H9 (cell line): ENCODE measurements around the gene SIGMAR1. TPM values are rescaled to one million over a fixed set of nuclear protein-coding genes. Genes with fewer than 3 reads are reported as not detected.

Source experiments
- DNase-seq: peaks from one replicate; pipeline ENCODE4 v3.0.0-alpha.2; 2017
- H2AFZ ChIP-seq: one replicate; pipeline ENCODE4 v1.6.1; 2013; ENCODE audit warnings: mild to moderate bottlenecking, low read length, control low read depth, moderate library complexity
- H2AK5ac ChIP-seq: 2 replicates; pipeline ENCODE4 v1.6.1; 2013; ENCODE audit warnings: low read length, control low read depth, mixed read lengths; ENCODE audit not compliant: insufficient read length
- H2BK120ac ChIP-seq: one replicate; pipeline ENCODE4 v1.6.1; 2013; ENCODE audit warnings: low read depth, mild to moderate bottlenecking, low read length, control low read depth, inconsistent platforms; ENCODE audit not compliant: poor library complexity, severe bottlenecking
- H2BK12ac ChIP-seq: 2 replicates; pipeline ENCODE4 v1.6.1; 2013; ENCODE audit warnings: low read length, control low read depth, mixed read lengths, low read depth; ENCODE audit not compliant: insufficient read length
- H2BK15ac ChIP-seq: 2 replicates; pipeline ENCODE4 v1.6.1; 2013; ENCODE audit warnings: low read depth, low read length, control low read depth
- H2BK20ac ChIP-seq: one replicate; pipeline ENCODE4 v1.6.1; 2013; ENCODE audit warnings: low read depth, mild to moderate bottlenecking, low read length, control low read depth, inconsistent platforms; ENCODE audit not compliant: poor library complexity, severe bottlenecking
- H2BK5ac ChIP-seq: 2 replicates; pipeline ENCODE4 v1.6.1; 2013; ENCODE audit warnings: low read length, control low read depth, mixed read lengths; ENCODE audit not compliant: insufficient read length
- H3K14ac ChIP-seq: 2 replicates; pipeline ENCODE4 v1.6.1; 2013; ENCODE audit warnings: low read length, control low read depth; ENCODE audit not compliant: insufficient read depth
- H3K18ac ChIP-seq: 2 replicates; pipeline ENCODE4 v1.6.1; 2013; ENCODE audit warnings: low read depth, mild to moderate bottlenecking, mixed read lengths, low read length, control low read depth; ENCODE audit not compliant: insufficient read length
- H3K23ac ChIP-seq: 2 replicates; pipeline ENCODE4 v1.6.1; 2013; ENCODE audit warnings: low read length, control low read depth, mixed read lengths, low read depth; ENCODE audit not compliant: insufficient read length
- H3K23me2 ChIP-seq: 2 replicates; pipeline ENCODE4 v1.6.1; 2013; ENCODE audit warnings: low read depth, mild to moderate bottlenecking, mixed read lengths, low read length, control low read depth; ENCODE audit not compliant: insufficient read length, poor library complexity, severe bottlenecking
- H3K27ac ChIP-seq: 2 replicates; pipeline ENCODE4 v1.5.1; 2013; ENCODE audit warnings: low read length, control low read depth, mixed read lengths, low read depth; ENCODE audit not compliant: insufficient read length
- H3K27me3 ChIP-seq: 2 replicates; pipeline ENCODE4 v1.6.1; 2013; ENCODE audit warnings: low read length, control low read depth, inconsistent platforms; ENCODE audit not compliant: insufficient read depth
- H3K4ac ChIP-seq: 2 replicates; pipeline ENCODE4 v1.6.1; 2013; ENCODE audit warnings: low read depth, mild to moderate bottlenecking, control low read depth, inconsistent platforms, low read length, moderate library complexity
- H3K4me1 ChIP-seq: 2 replicates; pipeline ENCODE4 v1.6.1; 2013; ENCODE audit warnings: low read length, control low read depth, inconsistent platforms; ENCODE audit not compliant: insufficient read depth
- H3K4me2 ChIP-seq: 2 replicates; pipeline ENCODE4 v1.6.1; 2013; ENCODE audit warnings: low read length, control low read depth, mixed read lengths; ENCODE audit not compliant: insufficient read length, insufficient read depth
- H3K56ac ChIP-seq: 2 replicates; pipeline ENCODE4 v1.6.1; 2013; ENCODE audit warnings: low read depth, mild to moderate bottlenecking, mixed read lengths, low read length, control low read depth; ENCODE audit not compliant: insufficient read length
- H3K79me1 ChIP-seq: 2 replicates; pipeline ENCODE4 v1.6.1; 2013; ENCODE audit warnings: low read depth, mild to moderate bottlenecking, moderate library complexity, low read length, control low read depth, inconsistent platforms; ENCODE audit not compliant: insufficient read depth, poor library complexity, severe bottlenecking
- H3K79me2 ChIP-seq: 2 replicates; pipeline ENCODE4 v1.6.1; 2013; ENCODE audit warnings: low read length, control low read depth, inconsistent platforms; ENCODE audit not compliant: insufficient read depth
- H3K9ac ChIP-seq: 2 replicates; pipeline ENCODE4 v1.6.1; 2013; ENCODE audit warnings: low read length, control low read depth, mixed read lengths; ENCODE audit not compliant: insufficient read length; ENCODE audit errors: extremely low read depth
- H3K9me3 ChIP-seq: one replicate; pipeline ENCODE4 v1.6.1; 2013; ENCODE audit warnings: low read depth, low read length, inconsistent platforms; ENCODE audit not compliant: control insufficient read depth
- H3T11ph ChIP-seq: one replicate; pipeline ENCODE4 v1.6.1; 2013; ENCODE audit warnings: mild to moderate bottlenecking, low read length, control low read depth, inconsistent platforms
- H4K20me1 ChIP-seq: one replicate; pipeline ENCODE4 v1.6.1; 2013; ENCODE audit not compliant: control insufficient read depth, insufficient read length, insufficient read depth
- H4K5ac ChIP-seq: 2 replicates; pipeline ENCODE4 v1.6.1; 2013; ENCODE audit warnings: low read depth, mild to moderate bottlenecking, mixed read lengths, low read length, control low read depth; ENCODE audit not compliant: insufficient read length
- H4K8ac ChIP-seq: replicated peaks from 2 replicates; pipeline ENCODE4 v1.6.1; 2013; ENCODE audit warnings: low read length, control low read depth, mixed read lengths, low read depth; ENCODE audit not compliant: insufficient read length
- H4K91ac ChIP-seq: 2 replicates; pipeline ENCODE4 v1.6.1; 2013; ENCODE audit warnings: low read depth, mild to moderate bottlenecking, moderate library complexity, mixed read lengths, low read length, control low read depth; ENCODE audit not compliant: insufficient read length
- H3K27ac Mint-ChIP-seq, 3 experiments: 2 replicates in 2 of 3; 3 replicates in 1 of 3; pipeline ENCODE4 v1.8.0; 2020 to 2021; ENCODE audit warnings: mixed read lengths in 3 of 3, mild to moderate bottlenecking in 1 of 3, moderate library complexity in 1 of 3
- H3K27me3 Mint-ChIP-seq: 2 replicates; pipeline ENCODE4 v1.8.0; 2021; ENCODE audit warnings: low read depth, mild to moderate bottlenecking, moderate library complexity, mixed read lengths
- H3K36me3 Mint-ChIP-seq, 3 experiments: 2 replicates in 2 of 3; 3 replicates in 1 of 3; pipeline ENCODE4 v1.8.0; 2020 to 2021; ENCODE audit warnings: low read depth in 3 of 3, mixed read lengths in 3 of 3; ENCODE audit not compliant: insufficient read depth in 1 of 3
- H3K4me1 Mint-ChIP-seq, 2 experiments: 2 replicates each; pipeline ENCODE4 v1.8.0; 2020; ENCODE audit warnings: mixed read lengths in 2 of 2
- H3K4me3 Mint-ChIP-seq, 2 experiments: 2 replicates in 1 of 2; 3 replicates in 1 of 2; pipeline ENCODE4 v1.8.0; 2020 to 2021; ENCODE audit warnings: mild to moderate bottlenecking in 2 of 2, mixed read lengths in 2 of 2, moderate library complexity in 1 of 2
- H3K9me3 Mint-ChIP-seq, 2 experiments: 2 replicates in 1 of 2; 3 replicates in 1 of 2; pipeline ENCODE4 v1.8.0; 2020; ENCODE audit warnings: mild to moderate bottlenecking in 2 of 2, mixed read lengths in 2 of 2, moderate library complexity in 1 of 2
- WGBS: extraction: QIAGEN DNeasy Blood & Tissue Kit; methylation state at CpG from one replicate; pipeline ENCODE4 v1.1.7; 2013; ENCODE audit warnings: missing lambda C conversion rate, low lambda C conversion rate, mixed read lengths; ENCODE audit not compliant: insufficient read length; ENCODE audit errors: extremely low coverage; 5-methylcytosine and 5-hydroxymethylcytosine counted together
- total RNA-seq: library from RNA; stranded (reverse); gene quantifications from 2 replicates; pipeline ENCODE4 v1.2.1, GENCODE V29; 2021
- TF ChIP-seq, protein P1 (sequence below): fragments of 200-600 bp; sonication (generic); conservative IDR thresholded peaks from 3 replicates; pipeline ENCODE4 v1.8.0; 2021; ENCODE audit warnings: antibody characterized with exemption, mild to moderate bottlenecking

The SIGMAR1 gene
- total RNA-seq, 1 experiment from 2014 or later = 68.3 TPM

DNA sequence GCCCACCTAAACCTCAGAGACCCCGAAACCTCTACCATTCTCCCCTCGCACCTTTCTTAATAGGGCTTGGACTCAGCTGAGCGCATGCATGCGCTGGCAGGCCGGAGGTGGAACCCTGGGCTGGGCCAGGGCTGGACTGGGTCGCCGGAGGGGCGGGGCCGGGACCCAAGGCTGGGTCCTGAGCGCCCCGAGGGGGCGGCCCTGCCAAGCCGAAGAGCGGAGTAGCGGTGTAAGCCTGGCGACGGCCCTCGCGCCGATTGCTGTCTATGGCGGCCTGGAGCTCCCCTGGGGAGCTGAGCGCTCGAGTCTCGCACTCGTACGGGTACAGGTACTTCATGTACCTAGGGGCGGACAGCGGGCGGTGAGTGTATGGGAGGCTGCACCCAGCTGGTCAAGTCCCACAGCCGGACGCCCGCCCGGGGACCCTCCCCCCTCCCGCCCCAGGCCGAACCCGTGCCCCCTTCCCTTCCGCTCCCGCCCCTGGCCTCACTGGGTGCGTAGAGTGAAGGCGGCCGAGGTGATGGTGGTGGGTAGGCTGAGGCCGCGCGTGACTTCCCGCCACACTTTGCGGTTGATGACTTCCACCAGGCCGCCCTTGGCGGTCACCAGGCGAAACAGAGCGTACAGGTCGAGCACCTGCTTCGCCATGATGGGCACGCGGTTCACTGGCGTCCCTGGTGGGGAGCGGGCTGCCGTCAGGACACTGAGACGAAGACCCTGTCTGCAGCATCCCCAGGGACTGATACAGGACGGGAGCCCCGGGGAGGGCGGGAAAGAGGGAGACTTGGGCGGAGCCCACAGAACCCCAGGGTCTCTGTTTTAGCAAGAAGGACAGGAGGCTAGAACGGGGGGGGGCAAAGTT lies 14.0 kb downstream of the SIGMAR1 start:
- Histone ChIP-seq H3T11ph (no peak overlapping the region), H4K5ac (no peak overlapping the region), H3K23me2 (peaks cover 9% of the 10 kb centered on the region), H4K20me1 (no peaks in the 10 kb centered on the region), H3K4ac (no peak overlapping the region), H3K79me1 (no peaks in the 10 kb centered on the region), H3K27me3 (peaks cover 35% of the 10 kb centered on the region), H3K23ac (no peak overlapping the region), H3K9me3 (no peaks in the 10 kb centered on the region), H3K79me2 (no peaks in the 10 kb centered on the region), H2BK12ac (no peak overlapping the region), H3K4me1 (0 out of 2 replicates have a peak, but pooled peaks cover 3% of the 10 kb centered on the region), H2BK15ac (no peak overlapping the region), H4K91ac (no peak overlapping the region), H2AK5ac (no peak overlapping the region), H3K27ac (no peak overlapping the region), H4K8ac (no peak overlapping the region), H3K18ac (no peak overlapping the region), H2BK120ac (no peak overlapping the region), H2BK20ac (no peak overlapping the region), H3K9ac (no peak overlapping the region), H3K56ac (no peak overlapping the region), H3K14ac (no peak overlapping the region; the same call in 1 of the 2 replicates), H2BK5ac (no peak overlapping the region), H2AFZ (no peak overlapping the region), H3K4me2 (no peak overlapping the region)
- peaks cover 0 to 3% of the 10 kb centered on the region in 2 experiments; a peak in 2 of 5 replicates for H3K9me3 Mint-ChIP-seq
- H3K36me3 Mint-ChIP-seq = no peaks in the 10 kb centered on the region; a peak in 2 of 7 replicates
- peak overlapping the region in 1 of 2 experiments; percentile 63; a peak in 1 of 5 replicates for H3K4me3 Mint-ChIP-seq
- no CpG with 5 or more reads among the region's 63 CpGs for WGBS
- peaks cover 17 to 32% of the 10 kb centered on the region in 2 experiments for H3K4me1 Mint-ChIP-seq
- H3K27me3 Mint-ChIP-seq = peaks cover 59% of the 10 kb centered on the region
- DNase-seq = no peak
- no peak overlapping the region for H3K27ac Mint-ChIP-seq
- TF ChIP-seq, protein P1, sequence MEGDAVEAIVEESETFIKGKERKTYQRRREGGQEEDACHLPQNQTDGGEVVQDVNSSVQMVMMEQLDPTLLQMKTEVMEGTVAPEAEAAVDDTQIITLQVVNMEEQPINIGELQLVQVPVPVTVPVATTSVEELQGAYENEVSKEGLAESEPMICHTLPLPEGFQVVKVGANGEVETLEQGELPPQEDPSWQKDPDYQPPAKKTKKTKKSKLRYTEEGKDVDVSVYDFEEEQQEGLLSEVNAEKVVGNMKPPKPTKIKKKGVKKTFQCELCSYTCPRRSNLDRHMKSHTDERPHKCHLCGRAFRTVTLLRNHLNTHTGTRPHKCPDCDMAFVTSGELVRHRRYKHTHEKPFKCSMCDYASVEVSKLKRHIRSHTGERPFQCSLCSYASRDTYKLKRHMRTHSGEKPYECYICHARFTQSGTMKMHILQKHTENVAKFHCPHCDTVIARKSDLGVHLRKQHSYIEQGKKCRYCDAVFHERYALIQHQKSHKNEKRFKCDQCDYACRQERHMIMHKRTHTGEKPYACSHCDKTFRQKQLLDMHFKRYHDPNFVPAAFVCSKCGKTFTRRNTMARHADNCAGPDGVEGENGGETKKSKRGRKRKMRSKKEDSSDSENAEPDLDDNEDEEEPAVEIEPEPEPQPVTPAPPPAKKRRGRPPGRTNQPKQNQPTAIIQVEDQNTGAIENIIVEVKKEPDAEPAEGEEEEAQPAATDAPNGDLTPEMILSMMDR = no peak
